ENCODE data around the gene SELENOI. TPM values are rescaled to one million over a fixed set of nuclear protein-coding genes. Genes with fewer than 3 reads are reported as not detected.
"Not testable (repeated sequence)": the region's sequence is repeated elsewhere in the genome, so short reads cannot be mapped to it uniquely, and the experiment has no call there.

The SELENOI gene
- total and polyA plus RNA-seq, 2 of the 4 experiments (the other 2 are of a cell fraction): 5.1 to 25.1 TPM

- Histone ChIP-seq H3K27ac (ENCODE audit: insufficient read depth, low read length) (no peak overlapping the region), H2AFZ (replicated peaks; ENCODE audit: low read length, poor library complexity) (no peak overlapping the region), H3K9me1 (ENCODE audit: insufficient read depth, low read length) (no peaks in the 10 kb centered on the region), H3K36me3 (ENCODE audit: control insufficient read depth, insufficient read depth, low read length) (no peaks in the 10 kb centered on the region), H2AK5ac (ENCODE audit: low read depth, low read length) (no peak overlapping the region), H2BK5ac (ENCODE audit: low read depth, low read length, poor library complexity, severe bottlenecking) (no peak overlapping the region), H3K56ac (ENCODE audit: extremely low read depth, insufficient read depth, low read length) (no peak overlapping the region), H3K4me1 (ENCODE audit: control insufficient read depth, insufficient read depth, low read length) (peaks cover 6% of the 10 kb centered on the region), H3K14ac (replicated peaks; ENCODE audit: low read depth, low read length) (no peak overlapping the region), H4K20me1 (ENCODE audit: insufficient read depth, low read length) (no peaks in the 10 kb centered on the region), H4K5ac (ENCODE audit: low read depth, low read length) (no peak overlapping the region), H2BK20ac (ENCODE audit: low read depth, low read length) (no peak overlapping the region), H4K8ac (ENCODE audit: low read depth in 2 of 2, low read length in 2 of 2) (no peak overlapping the region), H2BK120ac (ENCODE audit: low read depth, low read length) (no peak overlapping the region), H4K91ac (ENCODE audit: insufficient read depth, low read depth, low read length) (no peak overlapping the region), H3K79me1 (ENCODE audit: low read depth in 1 of 2, low read length in 2 of 2) (no peaks in the 10 kb centered on the region), H3K9me3 (ENCODE audit: control insufficient read depth, insufficient read depth, low read length) (no peaks in the 10 kb centered on the region), H2AK9ac (replicated peaks; ENCODE audit: low read depth, low read length, poor library complexity) (no peak overlapping the region), H3K4me2 (ENCODE audit: low read depth, low read length) (no peak overlapping the region), H3K23ac (ENCODE audit: low read depth, low read length) (no peak overlapping the region), H3K4ac (ENCODE audit: low read depth, low read length) (no peak overlapping the region), H3K4me3 (ENCODE audit: insufficient read depth, low read depth, low read length) (no peak overlapping the region), H3K18ac (ENCODE audit: low read depth, low read length) (no peak overlapping the region; the same call in 1 of the 2 replicates), H2BK15ac (ENCODE audit: low read depth, low read length) (no peak overlapping the region), H3K9ac (ENCODE audit: low read depth, low read length) (no peak overlapping the region), H3K27me3 (ENCODE audit: control insufficient read depth, insufficient read depth, low read length) (peaks cover 3% of the 10 kb centered on the region; the same call in 1 of the 2 replicates)
- dilution Hi-C loops (cut with HindIII; ENCODE audit: low sequenced_read_pairs, unreplicated experiment) (no loop called here), intact Hi-C loops (cut with micrococcal nuclease) (loop anchor here (5.0 to 10.0 kb wide), 2 partner anchors 137 to 375 kb away; no protein-coding TSS in a partner anchor), in situ Hi-C loops (cut with MboI; ENCODE audit: low sequenced_read_pairs) (loop anchor here (25.0 kb wide), 1 partner anchor 365 kb away; no protein-coding TSS in a partner anchor)
- peak; percentile 75 for DNase-seq
- ChIA-PET POLR2A (ENCODE audit: unreplicated experiment) (interaction anchor here (0.6 kb wide), 1 partner anchor 28 kb away, joined by 4 read pairs; no protein-coding TSS in a partner anchor), CTCF (interaction anchor here (0.5 kb wide), 1 partner anchor 377 kb away, joined by 3 read pairs; no protein-coding TSS in a partner anchor)
- TF ChIP-seq CEBPB (IDR thresholded peaks at IDR 0.05; ENCODE audit: low read depth, low read length) (peak; percentile 91), MAFK (IDR thresholded peaks at IDR 0.05; ENCODE audit: low read depth, low read length) (no peak), CTCF (conservative IDR thresholded peaks at IDR 0.05; ENCODE audit: low read depth, low read length) (no peak)
- peak; percentile 48 for ATAC-seq (ENCODE audit: low read depth)
- BruUV-seq (replicated peaks): no TSS peak
- no CpG with 5 or more reads among the region's 5 CpGs for WGBS, 2 experiments (ENCODE audit: extremely low coverage in 2 of 2, insufficient read length in 1 of 2)
These were observed 18.4 kb upstream of the SELENOI start for GRCh38 chr2:26327291-26328272.

DNA sequence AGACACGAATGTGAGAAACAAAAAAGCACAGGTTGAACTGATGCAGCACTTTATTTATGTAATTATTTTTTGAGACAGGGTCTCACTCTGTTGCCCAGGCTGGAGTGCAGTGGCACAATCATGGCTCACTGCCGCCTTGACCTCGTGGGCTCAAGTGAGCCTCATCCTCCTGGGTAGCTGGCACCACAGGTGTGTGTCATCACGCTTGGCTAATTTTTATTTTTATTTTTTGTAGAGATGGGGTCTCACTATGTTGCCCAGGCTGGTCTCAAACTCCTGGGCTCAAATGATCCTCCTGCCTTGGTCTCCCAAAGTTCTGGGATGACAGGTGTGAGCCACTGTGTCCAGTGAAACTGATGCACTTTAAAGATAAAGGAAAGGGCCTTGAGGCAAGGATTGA is 16.9 kb upstream of the SELENOI start:
- H4K5ac ChIP-seq (ENCODE audit: low read depth, low read length); H4K8ac ChIP-seq (ENCODE audit: low read depth in 2 of 2, low read length in 2 of 2); H4K91ac ChIP-seq (ENCODE audit: insufficient read depth, low read depth, low read length); POLR2A ChIA-PET (ENCODE audit: unreplicated experiment); BruUV-seq (replicated peaks); H3K9me3 ChIP-seq (ENCODE audit: control insufficient read depth, insufficient read depth, low read length); H3K9me1 ChIP-seq (ENCODE audit: insufficient read depth, low read length); H3K27me3 ChIP-seq (ENCODE audit: control insufficient read depth, insufficient read depth, low read length); ATAC-seq (ENCODE audit: low read depth); H2BK120ac ChIP-seq (ENCODE audit: low read depth, low read length); H3K18ac ChIP-seq (ENCODE audit: low read depth, low read length); H3K4ac ChIP-seq (ENCODE audit: low read depth, low read length); H3K36me3 ChIP-seq (ENCODE audit: control insufficient read depth, insufficient read depth, low read length); H3K79me1 ChIP-seq (ENCODE audit: low read depth in 1 of 2, low read length in 2 of 2); H3K9ac ChIP-seq (ENCODE audit: low read depth, low read length); H3K4me2 ChIP-seq (ENCODE audit: low read depth, low read length); H3K4me1 ChIP-seq (ENCODE audit: control insufficient read depth, insufficient read depth, low read length); dilution Hi-C loops (cut with HindIII; ENCODE audit: low sequenced_read_pairs, unreplicated experiment); CTCF ChIA-PET; H3K56ac ChIP-seq (ENCODE audit: extremely low read depth, insufficient read depth, low read length); H3K14ac ChIP-seq (replicated peaks; ENCODE audit: low read depth, low read length); H2BK5ac ChIP-seq (ENCODE audit: low read depth, low read length, poor library complexity, severe bottlenecking); H2BK20ac ChIP-seq (ENCODE audit: low read depth, low read length); H3K4me3 ChIP-seq (ENCODE audit: insufficient read depth, low read depth, low read length); H2AK5ac ChIP-seq (ENCODE audit: low read depth, low read length); H3K23ac ChIP-seq (ENCODE audit: low read depth, low read length); H4K20me1 ChIP-seq (ENCODE audit: insufficient read depth, low read length); H3K27ac ChIP-seq (ENCODE audit: insufficient read depth, low read length); H2AFZ ChIP-seq (replicated peaks; ENCODE audit: low read length, poor library complexity); H2BK15ac ChIP-seq (ENCODE audit: low read depth, low read length); H2AK9ac ChIP-seq (replicated peaks; ENCODE audit: low read depth, low read length, poor library complexity); DNase-seq: not testable (repeated sequence)
- in situ Hi-C loops (cut with MboI; ENCODE audit: low sequenced_read_pairs): loop anchor here (25.0 kb wide), 1 partner anchor 367 kb away; no protein-coding TSS in a partner anchor
- WGBS, 2 experiments (ENCODE audit: extremely low coverage in 2 of 2, insufficient read length in 1 of 2): no CpG with 5 or more reads among the region's 4 CpGs
- intact Hi-C loops (cut with micrococcal nuclease): loop anchor here (5.0 to 10.0 kb wide), 2 partner anchors 136 to 377 kb away; no protein-coding TSS in a partner anchor
